GM12878 (cell line): Measurements from ENCODE around the gene PPP2R2D. TPM values are rescaled to one million over a fixed set of nuclear protein-coding genes. Genes with fewer than 3 reads are reported as not detected.

Experiments
- CBX5 ChIP-seq: sonication (generic); IDR thresholded peaks from 2 replicates; pipeline ENCODE4 v1.6.1; 2016; ENCODE audit warnings: low read depth, moderate library complexity, mild to moderate bottlenecking, inconsistent platforms
- EGR1 ChIP-seq, 2 experiments: IDR thresholded peaks; 1 replicate in 1 of 2; 2 replicates in 1 of 2; pipeline ENCODE4 v1.6.1; 2011 to 2012; ENCODE audit warnings: low read depth in 2 of 2, low read length in 2 of 2, borderline replicate concordance in 1 of 2, mild to moderate bottlenecking in 1 of 2, moderate library complexity in 1 of 2
- FOS ChIP-seq: IDR thresholded peaks from 3 replicates; pipeline ENCODE4 v1.6.1; 2011; ENCODE audit warnings: borderline replicate concordance; ENCODE audit not compliant: insufficient read length; ENCODE audit errors: extremely low read depth
- HDAC2 ChIP-seq: fragments of 200-600 bp; sonication (generic); IDR thresholded peaks from 2 replicates; pipeline ENCODE4 v1.6.1; 2017
- IKZF1 ChIP-seq: fragments of 450-650 bp; conservative IDR thresholded peaks from 2 replicates; pipeline ENCODE4 v1.6.1; 2017; ENCODE audit warnings: antibody characterized with exemption, mild to moderate bottlenecking
- MTA2 ChIP-seq: fragments of 450-650 bp; IDR thresholded peaks from 2 replicates; pipeline ENCODE4 v1.6.1; 2016; ENCODE audit warnings: low read depth, mild to moderate bottlenecking, moderate library complexity
- MTA3 ChIP-seq: IDR thresholded peaks from 2 replicates; pipeline ENCODE4 v1.6.1; 2012; ENCODE audit warnings: low read length, inconsistent platforms, borderline replicate concordance
- NBN ChIP-seq: fragments of 450-650 bp; IDR thresholded peaks from 2 replicates; pipeline ENCODE4 v1.6.1; 2016
- NFXL1 ChIP-seq: fragments of 450-650 bp; IDR thresholded peaks from 2 replicates; pipeline ENCODE4 v1.6.1; 2017; ENCODE audit warnings: antibody characterized with exemption, mild to moderate bottlenecking, borderline replicate concordance
- NR2C2 ChIP-seq: IDR thresholded peaks from 2 replicates; pipeline ENCODE4 v1.6.1; 2011; ENCODE audit warnings: borderline replicate concordance, low read depth; ENCODE audit not compliant: control insufficient read depth, insufficient read length
- NR2F1 ChIP-seq: fragments of 450-650 bp; conservative IDR thresholded peaks from 2 replicates; pipeline ENCODE4 v1.6.1; 2017; ENCODE audit warnings: mild to moderate bottlenecking
- PML ChIP-seq: IDR thresholded peaks from 2 replicates; pipeline ENCODE4 v1.6.1; 2012; ENCODE audit warnings: low read length, inconsistent platforms
- RUNX3 ChIP-seq: IDR thresholded peaks from 2 replicates; pipeline ENCODE4 v1.6.1; 2012; ENCODE audit warnings: low read length, inconsistent platforms
- SIX5 ChIP-seq: IDR thresholded peaks from 2 replicates; pipeline ENCODE4 v1.6.1; 2011; ENCODE audit warnings: mild to moderate bottlenecking, low read depth, low read length, moderate library complexity; ENCODE audit not compliant: severe bottlenecking
- SPI1 ChIP-seq: IDR thresholded peaks from 2 replicates; pipeline ENCODE4 v1.6.1; 2011; ENCODE audit warnings: low read depth, mild to moderate bottlenecking, low read length, moderate library complexity, borderline replicate concordance; ENCODE audit not compliant: insufficient read depth
- STAT3 ChIP-seq: IDR thresholded peaks from 2 replicates; pipeline ENCODE4 v1.6.1; 2011; ENCODE audit warnings: low read depth, low read length, improper control_type of control experiment
- ZNF207 ChIP-seq: fragments of 450-650 bp; IDR thresholded peaks from 2 replicates; pipeline ENCODE4 v1.6.1; 2014; ENCODE audit warnings: antibody characterized with exemption, mild to moderate bottlenecking, borderline replicate concordance
- polyA plus RNA-seq, 11 experiments: library from polyadenylated mRNA; depleted of rRNA in 4 of 11; unstranded in 6 of 11; stranded (reverse) in 5 of 11; fragments of >200 nt; fragmentation: Nextera tagmentation in 4 of 11; fragmentation: Illumina TruSeq in 1 of 11; extraction: Ambion mirVana in 4 of 11; extraction: Trizol in 1 of 11; gene quantifications; 1 replicate in 1 of 11; 2 replicates in 10 of 11; pipeline versions ENCODE4 v1.2.1 to v1.2.3, GENCODE V29; 2011 to 2016; ENCODE audit warnings: inconsistent platforms in 2 of 11, missing spikeins in 2 of 11, low read depth in 1 of 11
- total RNA-seq, 4 experiments: library from RNA; depleted of rRNA in 3 of 4; stranded (reverse); fragments of >200 nt in 3 of 4; fragmentation: Illumina TruSeq in 1 of 4; extraction: Trizol in 1 of 4; gene quantifications; 2 replicates each; pipeline versions ENCODE4 v1.2.1 to v1.2.3, GENCODE V29; 2013 to 2021
- TF ChIP-seq, protein P1 (sequence below): fragments of 450-650 bp; IDR thresholded peaks from 2 replicates; pipeline ENCODE4 v1.6.1; 2017; ENCODE audit warnings: antibody characterized with exemption, mild to moderate bottlenecking, moderate library complexity
- TF ChIP-seq, protein P2 (sequence below): IDR thresholded peaks from 2 replicates; pipeline ENCODE4 v1.6.1; 2012; ENCODE audit warnings: low read length, inconsistent platforms
- TF ChIP-seq, protein P3 (sequence below): fragments of 150-350 bp; IDR thresholded peaks from 2 replicates; pipeline ENCODE4 v1.6.1; 2016; ENCODE audit warnings: low read depth, low read length
- TF ChIP-seq, protein P4 (sequence below): fragments of 450-650 bp; IDR thresholded peaks from 2 replicates; pipeline ENCODE4 v1.6.1; 2017; ENCODE audit warnings: low read depth, mild to moderate bottlenecking, moderate library complexity

PPP2R2D gene
- total and polyA plus RNA-seq, 10 of the 15 experiments (the other 5 are each of a cell fraction or from before 2014, with no cell fraction given), result 2.8 to 41.9 (median 21.8) TPM

DNA sequence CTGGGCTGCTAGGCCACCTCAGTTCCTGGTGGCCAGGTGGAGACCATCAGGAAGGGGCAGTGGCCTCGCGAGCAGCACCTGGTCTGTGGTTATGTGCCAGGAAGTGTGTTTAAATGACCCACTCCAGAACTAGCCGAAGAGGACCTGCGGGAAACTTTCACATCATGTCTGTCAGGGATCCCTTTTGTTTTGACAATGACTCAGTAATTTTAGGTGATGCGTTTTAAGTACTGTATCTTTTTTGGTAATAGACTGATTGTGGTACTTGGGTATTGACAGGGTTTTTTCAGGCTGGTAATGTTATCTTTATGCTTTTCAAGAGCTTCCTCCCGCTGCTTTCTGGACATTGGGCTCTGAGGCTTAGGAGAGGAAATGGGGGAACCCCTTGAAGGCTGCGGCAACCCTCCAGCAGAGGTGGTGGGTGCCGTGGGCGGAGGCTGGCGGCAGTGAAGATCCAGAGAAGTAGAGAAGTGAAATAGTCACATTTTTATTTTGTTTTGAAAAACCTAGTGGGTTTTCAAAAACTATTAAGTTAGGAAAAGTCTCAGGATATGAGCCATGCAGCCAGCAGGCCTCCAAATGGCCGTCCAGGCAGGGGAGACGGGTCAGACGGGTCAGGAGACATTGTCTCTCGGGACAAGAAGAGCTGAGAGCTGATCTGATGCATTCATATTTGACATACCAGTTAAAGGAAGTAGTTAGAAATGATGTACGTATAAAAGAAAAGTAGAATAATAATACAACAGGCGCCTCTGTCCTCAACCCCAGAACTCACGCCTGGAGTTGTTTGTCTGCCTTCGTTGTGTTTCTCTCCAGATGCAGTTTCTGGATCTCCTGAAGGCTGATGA is 27.7 kb downstream of the PPP2R2D start (continued):
- TF ChIP-seq, protein P1, sequence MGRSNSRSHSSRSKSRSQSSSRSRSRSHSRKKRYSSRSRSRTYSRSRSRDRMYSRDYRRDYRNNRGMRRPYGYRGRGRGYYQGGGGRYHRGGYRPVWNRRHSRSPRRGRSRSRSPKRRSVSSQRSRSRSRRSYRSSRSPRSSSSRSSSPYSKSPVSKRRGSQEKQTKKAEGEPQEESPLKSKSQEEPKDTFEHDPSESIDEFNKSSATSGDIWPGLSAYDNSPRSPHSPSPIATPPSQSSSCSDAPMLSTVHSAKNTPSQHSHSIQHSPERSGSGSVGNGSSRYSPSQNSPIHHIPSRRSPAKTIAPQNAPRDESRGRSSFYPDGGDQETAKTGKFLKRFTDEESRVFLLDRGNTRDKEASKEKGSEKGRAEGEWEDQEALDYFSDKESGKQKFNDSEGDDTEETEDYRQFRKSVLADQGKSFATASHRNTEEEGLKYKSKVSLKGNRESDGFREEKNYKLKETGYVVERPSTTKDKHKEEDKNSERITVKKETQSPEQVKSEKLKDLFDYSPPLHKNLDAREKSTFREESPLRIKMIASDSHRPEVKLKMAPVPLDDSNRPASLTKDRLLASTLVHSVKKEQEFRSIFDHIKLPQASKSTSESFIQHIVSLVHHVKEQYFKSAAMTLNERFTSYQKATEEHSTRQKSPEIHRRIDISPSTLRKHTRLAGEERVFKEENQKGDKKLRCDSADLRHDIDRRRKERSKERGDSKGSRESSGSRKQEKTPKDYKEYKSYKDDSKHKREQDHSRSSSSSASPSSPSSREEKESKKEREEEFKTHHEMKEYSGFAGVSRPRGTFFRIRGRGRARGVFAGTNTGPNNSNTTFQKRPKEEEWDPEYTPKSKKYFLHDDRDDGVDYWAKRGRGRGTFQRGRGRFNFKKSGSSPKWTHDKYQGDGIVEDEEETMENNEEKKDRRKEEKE, result no peak
- TF ChIP-seq STAT3 (no peak), FOS (no peak), NR2F1 (0 out of 2 replicates have a peak, but pooled peaks have one; percentile 31), SPI1 (peak; percentile 29; the same call in 1 of the 2 replicates), NFXL1 (no peak), IKZF1 (peak; percentile 32; the same call in 1 of the 2 replicates), ZNF207 (no peak), MTA3 (no peak), RUNX3 (peak; percentile 57), NBN (no peak), SIX5 (no peak), HDAC2 (no peak), EGR1 (IDR thresholded peaks at IDR 0.05; ENCODE audit: borderline replicate concordance in 1 of 2, low read depth in 2 of 2, low read length in 2 of 2) (peak in 1 of 2 experiments; percentile 81; a peak in 1 of 3 replicates), MTA2 (no peak), NR2C2 (no peak), CBX5 (no peak), PML (no peak)
- TF ChIP-seq, protein P2, sequence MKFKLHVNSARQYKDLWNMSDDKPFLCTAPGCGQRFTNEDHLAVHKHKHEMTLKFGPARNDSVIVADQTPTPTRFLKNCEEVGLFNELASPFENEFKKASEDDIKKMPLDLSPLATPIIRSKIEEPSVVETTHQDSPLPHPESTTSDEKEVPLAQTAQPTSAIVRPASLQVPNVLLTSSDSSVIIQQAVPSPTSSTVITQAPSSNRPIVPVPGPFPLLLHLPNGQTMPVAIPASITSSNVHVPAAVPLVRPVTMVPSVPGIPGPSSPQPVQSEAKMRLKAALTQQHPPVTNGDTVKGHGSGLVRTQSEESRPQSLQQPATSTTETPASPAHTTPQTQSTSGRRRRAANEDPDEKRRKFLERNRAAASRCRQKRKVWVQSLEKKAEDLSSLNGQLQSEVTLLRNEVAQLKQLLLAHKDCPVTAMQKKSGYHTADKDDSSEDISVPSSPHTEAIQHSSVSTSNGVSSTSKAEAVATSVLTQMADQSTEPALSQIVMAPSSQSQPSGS, result no peak
- TF ChIP-seq, protein P3, sequence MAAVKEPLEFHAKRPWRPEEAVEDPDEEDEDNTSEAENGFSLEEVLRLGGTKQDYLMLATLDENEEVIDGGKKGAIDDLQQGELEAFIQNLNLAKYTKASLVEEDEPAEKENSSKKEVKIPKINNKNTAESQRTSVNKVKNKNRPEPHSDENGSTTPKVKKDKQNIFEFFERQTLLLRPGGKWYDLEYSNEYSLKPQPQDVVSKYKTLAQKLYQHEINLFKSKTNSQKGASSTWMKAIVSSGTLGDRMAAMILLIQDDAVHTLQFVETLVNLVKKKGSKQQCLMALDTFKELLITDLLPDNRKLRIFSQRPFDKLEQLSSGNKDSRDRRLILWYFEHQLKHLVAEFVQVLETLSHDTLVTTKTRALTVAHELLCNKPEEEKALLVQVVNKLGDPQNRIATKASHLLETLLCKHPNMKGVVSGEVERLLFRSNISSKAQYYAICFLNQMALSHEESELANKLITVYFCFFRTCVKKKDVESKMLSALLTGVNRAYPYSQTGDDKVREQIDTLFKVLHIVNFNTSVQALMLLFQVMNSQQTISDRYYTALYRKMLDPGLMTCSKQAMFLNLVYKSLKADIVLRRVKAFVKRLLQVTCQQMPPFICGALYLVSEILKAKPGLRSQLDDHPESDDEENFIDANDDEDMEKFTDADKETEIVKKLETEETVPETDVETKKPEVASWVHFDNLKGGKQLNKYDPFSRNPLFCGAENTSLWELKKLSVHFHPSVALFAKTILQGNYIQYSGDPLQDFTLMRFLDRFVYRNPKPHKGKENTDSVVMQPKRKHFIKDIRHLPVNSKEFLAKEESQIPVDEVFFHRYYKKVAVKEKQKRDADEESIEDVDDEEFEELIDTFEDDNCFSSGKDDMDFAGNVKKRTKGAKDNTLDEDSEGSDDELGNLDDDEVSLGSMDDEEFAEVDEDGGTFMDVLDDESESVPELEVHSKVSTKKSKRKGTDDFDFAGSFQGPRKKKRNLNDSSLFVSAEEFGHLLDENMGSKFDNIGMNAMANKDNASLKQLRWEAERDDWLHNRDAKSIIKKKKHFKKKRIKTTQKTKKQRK, result no peak
- TF ChIP-seq, protein P4, sequence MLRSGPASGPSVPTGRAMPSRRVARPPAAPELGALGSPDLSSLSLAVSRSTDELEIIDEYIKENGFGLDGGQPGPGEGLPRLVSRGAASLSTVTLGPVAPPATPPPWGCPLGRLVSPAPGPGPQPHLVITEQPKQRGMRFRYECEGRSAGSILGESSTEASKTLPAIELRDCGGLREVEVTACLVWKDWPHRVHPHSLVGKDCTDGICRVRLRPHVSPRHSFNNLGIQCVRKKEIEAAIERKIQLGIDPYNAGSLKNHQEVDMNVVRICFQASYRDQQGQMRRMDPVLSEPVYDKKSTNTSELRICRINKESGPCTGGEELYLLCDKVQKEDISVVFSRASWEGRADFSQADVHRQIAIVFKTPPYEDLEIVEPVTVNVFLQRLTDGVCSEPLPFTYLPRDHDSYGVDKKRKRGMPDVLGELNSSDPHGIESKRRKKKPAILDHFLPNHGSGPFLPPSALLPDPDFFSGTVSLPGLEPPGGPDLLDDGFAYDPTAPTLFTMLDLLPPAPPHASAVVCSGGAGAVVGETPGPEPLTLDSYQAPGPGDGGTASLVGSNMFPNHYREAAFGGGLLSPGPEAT, result 0 out of 2 replicates have a peak, but pooled peaks have one; percentile 33
